ENCODE data around the gene PRKCZ.

The PRKCZ gene

GRCh38 chr1:2182376-2182775, 132.2 kb downstream of the PRKCZ start:
- DNase-seq, result no peak

DNA sequence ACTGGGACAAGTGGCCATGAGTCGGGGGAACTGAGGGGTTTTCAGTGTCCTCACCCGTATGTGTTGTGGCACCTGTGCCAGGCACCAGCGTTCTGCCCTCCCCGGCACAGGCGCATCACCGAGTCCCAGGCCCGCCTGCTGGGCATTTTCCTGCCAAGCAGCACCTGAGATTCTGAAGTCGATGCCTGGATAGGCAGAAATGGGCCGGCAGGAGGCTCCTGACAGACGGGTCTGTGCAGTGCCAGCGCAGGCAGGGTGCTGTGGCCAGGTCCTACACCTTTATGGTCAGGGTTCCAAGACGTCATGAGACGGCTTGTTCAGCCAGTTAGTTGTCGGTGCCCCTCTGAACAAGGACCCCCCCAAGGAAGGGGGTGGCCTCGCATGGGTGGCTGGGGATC, 133.7 kb downstream of the PRKCZ start:
- DNase-seq, result no peak

GRCh38 chr1:2184531-2184930, 134.3 kb downstream of the PRKCZ start:
- no peak for DNase-seq

GRCh38 chr1:2184934-2185333, 134.7 kb downstream of the PRKCZ start:
- no peak for DNase-seq

GRCh38 chr1:2185880-2186855, 136.0 kb downstream of the PRKCZ start:
- DNase-seq, result no peak

DNA sequence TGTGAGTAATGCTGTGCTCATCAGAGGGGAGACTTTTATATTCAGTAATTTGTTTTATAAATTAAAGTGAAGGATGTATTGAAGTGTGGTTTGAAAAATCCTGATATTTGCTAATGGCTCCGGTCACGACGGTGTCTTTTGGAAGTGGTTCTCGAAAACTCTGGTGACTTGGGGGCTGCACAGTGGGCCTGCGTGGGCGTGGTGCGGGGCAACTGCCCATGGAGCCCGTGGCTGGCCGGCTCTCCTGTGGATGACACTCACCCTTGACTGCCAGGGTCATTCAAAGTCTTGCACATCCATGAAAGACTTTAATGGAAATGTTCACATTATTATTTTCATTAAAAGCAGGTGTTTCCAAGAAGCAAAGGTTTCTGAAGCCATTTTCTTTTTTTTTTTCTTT, 136.7 kb downstream of the PRKCZ start:
- DNase-seq, result no peak

DNA sequence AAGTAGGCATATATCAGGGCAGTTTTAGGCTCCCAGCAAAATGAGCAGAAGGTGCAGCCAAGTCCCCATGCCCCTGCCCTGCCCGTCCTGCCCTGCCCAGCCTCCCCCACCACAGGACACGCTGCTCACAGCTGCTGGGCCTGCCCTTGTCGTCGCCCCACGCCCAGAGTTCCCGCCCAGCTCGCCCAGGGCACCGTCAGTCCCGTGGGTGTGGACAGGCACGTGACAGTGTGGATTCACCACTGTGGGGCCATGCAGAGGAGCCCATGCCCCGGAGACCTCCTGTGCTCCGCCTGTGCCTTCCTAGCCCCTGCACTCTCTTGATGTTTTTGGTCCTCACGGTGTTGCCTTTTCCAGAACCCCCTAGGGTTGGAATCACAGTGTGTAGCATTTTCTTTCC, 137.4 kb downstream of the PRKCZ start:
- no peak for DNase-seq

GRCh38 chr1:2188336-2188735, 138.1 kb downstream of the PRKCZ start:
- no peak for DNase-seq

- DNase-seq, result no peak
These were observed 139.5 kb downstream of the PRKCZ start for GRCh38 chr1:2189459-2190425.

GRCh38 chr1:2190491-2190976, 140.3 kb downstream of the PRKCZ start:
- no peak for DNase-seq

- no peak for DNase-seq
These were observed 142.1 kb downstream of the PRKCZ start for GRCh38 chr1:2192031-2192995.

DNA sequence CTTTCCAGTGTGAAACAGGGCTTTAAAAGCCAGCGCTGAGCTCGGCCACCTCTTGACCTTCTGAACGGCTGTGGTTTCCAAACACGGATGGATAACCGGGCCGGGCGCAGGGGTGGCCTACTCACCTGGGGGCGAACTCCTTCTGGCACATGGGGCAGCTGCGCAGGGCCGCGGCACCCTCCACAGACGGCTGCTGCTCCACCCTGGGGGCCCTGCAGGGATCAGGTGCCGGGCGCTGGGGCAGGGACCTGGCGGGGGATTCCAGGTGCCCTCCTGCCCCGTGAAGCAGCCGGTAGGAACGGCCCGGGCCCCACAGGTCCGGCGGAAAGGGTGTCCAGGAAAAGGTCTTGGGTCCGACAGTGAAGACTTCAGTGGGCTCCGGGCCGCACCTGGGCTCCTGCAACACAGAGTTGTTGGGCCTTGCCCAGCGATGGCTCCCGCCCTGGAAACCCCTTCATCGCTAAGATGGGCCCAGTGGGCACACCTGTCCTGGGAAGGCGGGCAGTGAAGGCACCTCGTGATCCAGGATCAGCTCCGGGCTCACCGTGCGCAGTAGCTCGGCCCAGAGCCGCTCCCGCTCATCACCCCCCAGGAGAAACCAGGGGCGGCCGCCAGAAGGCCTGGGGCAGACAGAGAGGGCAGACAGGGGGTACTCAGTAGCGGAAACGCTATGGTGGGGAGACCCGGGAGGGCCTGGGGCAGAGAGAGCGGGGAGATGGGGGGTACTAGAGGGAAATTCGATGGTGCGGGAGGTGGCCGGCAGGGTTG, 143.5 kb downstream of the PRKCZ start:
- DNase-seq, result no peak

- peak; percentile 74 for DNase-seq
These were observed 144.2 kb downstream of the PRKCZ start, which contains the start of gene FAAP20 for GRCh38 chr1:2194319-2194897. Gene FAAP20 (minus strand): TSS chr1:2194772. CDS start chr1:2194749, 23 bp downstream.

GRCh38 chr1:2194898-2195673, 144.9 kb downstream of the PRKCZ start:
- peak; percentile 93 for DNase-seq

- DNase-seq, result no peak
These were observed 145.6 kb downstream of the PRKCZ start for GRCh38 chr1:2195785-2196184.

GRCh38 chr1:2196901-2197638, 146.9 kb downstream of the PRKCZ start:
- DNase-seq, result no peak

DNA sequence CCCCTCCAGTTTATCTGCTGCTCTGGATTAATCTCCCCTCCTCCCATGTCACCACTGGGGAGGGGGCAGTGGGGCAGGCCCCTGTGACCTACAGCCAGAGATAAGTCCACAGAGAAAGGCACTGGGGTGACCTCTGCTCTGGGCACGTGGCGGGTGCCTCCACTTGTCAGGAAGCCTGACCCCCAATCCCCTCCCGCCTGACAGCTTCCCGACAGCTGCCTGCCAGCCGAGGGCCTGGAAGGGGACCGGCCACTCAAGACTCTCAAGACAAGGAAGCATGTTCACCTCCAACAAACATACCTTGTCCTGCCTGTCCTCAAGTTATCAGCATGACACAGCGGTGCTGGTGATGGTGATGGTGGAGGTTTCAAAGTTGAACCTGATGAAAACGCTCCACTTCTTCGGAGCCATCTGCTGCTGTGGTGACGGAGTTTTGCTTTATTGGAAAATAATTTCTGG, 147.5 kb downstream of the PRKCZ start:
- no peak for DNase-seq

DNA sequence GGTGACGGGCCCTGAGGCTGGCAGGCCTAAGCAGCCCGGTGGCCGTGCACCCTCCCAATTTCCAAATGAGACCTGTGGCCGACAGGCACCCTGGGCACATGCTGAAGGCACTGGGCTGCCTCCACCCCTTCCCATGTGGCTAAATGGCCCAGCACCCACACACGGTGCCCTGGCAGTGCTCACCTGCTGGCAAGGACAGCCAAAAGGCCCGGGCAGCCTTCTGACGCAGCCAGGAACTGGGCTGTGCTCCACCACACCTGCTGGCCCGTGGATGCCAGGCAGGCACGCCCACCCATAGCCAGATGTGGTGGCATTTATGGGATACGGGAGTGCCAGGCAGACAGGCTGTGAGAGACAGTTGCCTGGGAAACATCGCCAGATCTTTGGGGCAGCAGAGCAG, 148.4 kb downstream of the PRKCZ start:
- no peak for DNase-seq

All from OCI-M1 (cell line).